Thoracic aorta (tissue), 2 donors: ENCODE results near the gene ASB6. TPM values are rescaled to one million over a fixed set of nuclear protein-coding genes. Genes with fewer than 3 reads are reported as not detected.

Experiments
- ATAC-seq: fragments of 150-250 bp; one replicate; pipeline ENCODE4 v1.8.0; 2017; ENCODE audit warnings: low read depth; ENCODE audit not compliant: insufficient number of reproducible peaks, low FRiP score
- DNase-seq: peaks from one replicate; pipeline ENCODE4 v3.0.0-alpha.2; 2020; ENCODE audit warnings: low spot score
- H3K27ac ChIP-seq, 2 donors: fragments of 200-600 bp; sonication (generic); 1 replicate in 1 of 2; 2 replicates in 1 of 2; pipeline ENCODE4 v1.5.1; 2016; ENCODE audit warnings: mild to moderate bottlenecking in 2 of 2, moderate library complexity in 2 of 2
- H3K27me3 ChIP-seq: fragments of 200-600 bp; sonication (generic); replicated peaks from 2 replicates; pipeline ENCODE4 v1.6.0; 2016; ENCODE audit warnings: mild to moderate bottlenecking; ENCODE audit not compliant: insufficient read depth
- H3K36me3 ChIP-seq: fragments of 200-600 bp; sonication (generic); one replicate; pipeline ENCODE4 v1.5.1; 2016
- H3K4me1 ChIP-seq, 2 donors: fragments of 200-600 bp; sonication (generic); 1 replicate in 1 of 2; 2 replicates in 1 of 2; pipeline versions ENCODE4 v1.5.1 to v1.6.0; 2016; ENCODE audit warnings: low read depth in 2 of 2, mild to moderate bottlenecking in 1 of 2; ENCODE audit not compliant: control insufficient read depth in 1 of 2
- H3K4me3 ChIP-seq: fragments of 200-600 bp; sonication (generic); 2 replicates; pipeline ENCODE4 v1.5.1; 2016; ENCODE audit warnings: mild to moderate bottlenecking
- H3K9me3 ChIP-seq: fragments of 200-600 bp; sonication (generic); 2 replicates; pipeline ENCODE4 v1.5.1; 2016
- CTCF ChIP-seq: fragments of 200-600 bp; sonication (generic); IDR thresholded peaks from one replicate; pipeline ENCODE4 v1.5.1; 2019; ENCODE audit warnings: antibody characterized with exemption
- total RNA-seq, 2 donors: library from RNA; depleted of rRNA; stranded (reverse); fragments of >200 nt; gene quantifications; one replicate each; pipeline versions ENCODE4 v1.1.0 to v1.2.3, GENCODE V29; 2016

The ASB6 gene
- total RNA-seq, 2 donors from 2014 or later = 23.0 to 31.0 TPM

GRCh38 chr9:129649726-129650679 lies 8.1 kb upstream of the ASB6 start:
- H3K36me3 ChIP-seq = no peaks in the 10 kb centered on the region
- H3K9me3 ChIP-seq = no peaks in the 10 kb centered on the region
- H3K27ac ChIP-seq = peak overlapping the region; percentile 63 to 91
- TF ChIP-seq CTCF = no peak
- ATAC-seq (no peak), DNase-seq (no peak)
- peaks cover 10 to 36% of the 10 kb centered on the region in 2 donors for H3K4me1 ChIP-seq
- no peaks in the 10 kb centered on the region for H3K27me3 ChIP-seq
- H3K4me3 ChIP-seq = no peak overlapping the region

- TF ChIP-seq CTCF = no peak
- Histone ChIP-seq H3K4me3 (no peak overlapping the region), H3K27ac (peak overlapping the region; percentile 74 to 91), H3K36me3 (no peaks in the 10 kb centered on the region), H3K9me3 (no peaks in the 10 kb centered on the region), H3K4me1 (peaks cover 10 to 36% of the 10 kb centered on the region in 2 donors), H3K27me3 (no peaks in the 10 kb centered on the region)
- DNase-seq (no peak), ATAC-seq (no peak)
Measured at GRCh38 chr9:129648764-129649115, 6.8 kb upstream of the ASB6 start.

DNA sequence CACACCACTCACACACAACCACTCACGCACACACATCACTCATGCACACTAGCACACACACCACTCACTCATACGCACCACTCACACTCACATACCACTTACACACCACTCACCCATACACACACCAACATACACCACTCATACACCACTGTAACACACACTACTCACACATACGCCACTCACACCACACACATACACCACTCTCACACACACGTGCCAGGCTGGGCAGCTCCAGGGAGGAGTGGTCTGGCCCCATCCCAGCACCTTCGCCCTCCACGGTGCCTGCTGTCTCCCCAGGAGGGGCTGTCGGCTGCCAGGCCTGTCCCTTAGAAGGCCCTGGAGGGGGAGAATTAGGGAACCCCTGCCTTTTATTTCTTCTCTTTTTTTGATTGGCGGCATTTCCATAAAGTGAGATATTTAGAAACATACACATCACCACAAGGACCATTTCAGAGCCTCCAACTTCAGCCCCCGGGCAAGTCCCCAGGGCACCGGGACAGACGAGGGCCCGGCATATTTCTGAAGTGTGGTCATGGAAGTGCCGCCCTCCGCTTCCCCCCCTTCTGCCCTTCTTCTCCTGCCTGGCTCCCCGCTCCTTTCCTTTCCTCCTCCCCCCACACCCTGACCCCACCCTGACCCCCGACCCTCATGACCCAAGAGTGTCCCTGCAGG lies 6.3 kb upstream of the ASB6 start:
- no peak for DNase-seq
- peak overlapping the region; percentile 74 to 91 for H3K27ac ChIP-seq
- H3K9me3 ChIP-seq = no peaks in the 10 kb centered on the region
- ATAC-seq = peak; percentile 61
- no peaks in the 10 kb centered on the region for H3K36me3 ChIP-seq
- no peak overlapping the region for H3K4me3 ChIP-seq
- no peak for TF ChIP-seq CTCF
- peaks cover 10 to 36% of the 10 kb centered on the region in 2 donors for H3K4me1 ChIP-seq
- H3K27me3 ChIP-seq = no peaks in the 10 kb centered on the region

- ATAC-seq (no peak), DNase-seq (no peak)
- Histone ChIP-seq H3K9me3 (no peaks in the 10 kb centered on the region), H3K36me3 (no peaks in the 10 kb centered on the region), H3K4me3 (no peak overlapping the region), H3K4me1 (peaks cover 12 to 37% of the 10 kb centered on the region in 2 donors), H3K27me3 (no peaks in the 10 kb centered on the region), H3K27ac (peak overlapping the region in 1 of 2 donors; percentile 91)
- TF ChIP-seq CTCF = no peak
Measured at GRCh38 chr9:129647635-129648034, 5.7 kb upstream of the ASB6 start.

GRCh38 chr9:129646654-129647053 lies 4.7 kb upstream of the ASB6 start:
- Histone ChIP-seq H3K27me3 (no peaks in the 10 kb centered on the region), H3K36me3 (no peaks in the 10 kb centered on the region), H3K4me3 (no peak overlapping the region), H3K27ac (no peak overlapping the region), H3K4me1 (peaks cover 14 to 39% of the 10 kb centered on the region in 2 donors), H3K9me3 (no peaks in the 10 kb centered on the region)
- DNase-seq (no peak), ATAC-seq (no peak)
- no peak for TF ChIP-seq CTCF
